NCI-H82 (cell line): ENCODE results near the gene C20orf173.

ENCODE experiments used
- DNase-seq: peaks from one replicate; lab custom pipeline; 2025; lab: John Stamatoyannopoulos, UW

C20orf173 gene, protein sequence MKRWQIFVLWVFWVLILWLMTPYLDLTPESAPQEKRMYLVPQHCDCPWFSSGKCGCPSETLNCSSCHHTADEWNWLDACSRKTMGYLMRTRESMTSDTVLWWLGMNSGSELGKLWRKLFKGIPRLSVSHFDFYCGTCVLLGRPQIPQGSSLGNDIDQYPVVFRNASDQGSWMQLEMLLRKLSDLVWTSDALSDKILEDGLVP

DNA sequence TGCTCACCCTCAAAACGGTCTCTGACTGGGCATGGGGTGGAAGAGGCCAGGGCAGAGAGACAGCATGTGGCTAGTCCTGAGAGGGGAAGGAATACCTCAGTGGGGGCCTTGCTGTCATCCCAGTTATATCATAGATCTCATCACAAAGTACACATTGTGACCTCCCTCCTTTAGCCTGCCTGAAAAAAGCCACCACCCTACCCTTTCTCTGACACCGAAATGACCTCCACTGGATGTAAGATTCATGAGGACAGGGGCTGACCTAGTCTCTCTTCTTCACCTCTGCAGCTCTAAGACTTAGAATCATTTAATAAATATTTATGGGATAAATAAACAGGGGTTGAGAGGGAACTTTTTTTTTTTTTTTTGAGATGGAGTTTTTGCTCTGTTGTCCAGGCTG, at the start of gene C20orf173:
Gene C20orf173 (minus strand): TSS at position 101 of the 400 bp plus-strand sequence. CDS start 279 bp downstream, outside the sequence.
- no peak for DNase-seq

DNA sequence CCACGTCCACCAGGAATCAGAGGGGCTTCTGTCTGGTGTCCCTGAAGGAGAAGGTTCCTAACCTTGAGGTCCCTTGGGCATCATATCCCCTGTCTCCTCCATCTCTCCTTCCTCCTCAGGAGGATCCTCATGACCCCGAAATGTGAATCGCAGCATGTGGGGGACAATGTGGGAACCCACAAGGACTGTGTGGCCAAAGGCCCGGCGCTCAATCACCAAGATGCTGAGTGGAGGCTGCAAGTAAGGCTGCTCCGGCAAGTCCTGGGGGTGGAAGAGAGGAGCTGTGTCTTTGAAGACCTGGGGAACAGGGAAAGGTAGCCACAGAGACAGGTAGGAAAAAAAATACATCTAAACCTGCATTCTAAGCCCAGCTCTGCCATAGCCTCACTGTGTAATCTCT, 49.7 kb upstream of the C20orf173 start:
- no peak for DNase-seq

DNA sequence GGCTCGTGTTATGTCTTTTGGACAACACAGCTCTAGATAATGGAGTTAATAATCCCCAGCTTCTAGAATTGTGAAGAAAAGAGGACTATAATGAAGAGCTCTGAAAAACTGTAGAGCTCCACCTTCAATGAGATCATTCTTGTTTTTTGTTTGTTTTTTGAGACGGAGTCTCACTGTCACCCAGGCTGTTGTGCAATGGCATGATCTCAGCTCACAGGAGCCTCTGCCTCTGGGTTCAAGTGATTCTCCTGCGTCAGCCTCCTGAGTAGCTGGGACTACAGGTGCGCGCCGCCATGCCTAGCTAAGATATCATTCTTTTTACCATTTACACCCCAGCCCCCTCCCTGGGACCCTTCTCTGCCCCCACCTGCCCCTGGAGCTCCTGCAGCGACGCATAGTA, 49.0 kb upstream of the C20orf173 start:
- no peak for DNase-seq

DNA sequence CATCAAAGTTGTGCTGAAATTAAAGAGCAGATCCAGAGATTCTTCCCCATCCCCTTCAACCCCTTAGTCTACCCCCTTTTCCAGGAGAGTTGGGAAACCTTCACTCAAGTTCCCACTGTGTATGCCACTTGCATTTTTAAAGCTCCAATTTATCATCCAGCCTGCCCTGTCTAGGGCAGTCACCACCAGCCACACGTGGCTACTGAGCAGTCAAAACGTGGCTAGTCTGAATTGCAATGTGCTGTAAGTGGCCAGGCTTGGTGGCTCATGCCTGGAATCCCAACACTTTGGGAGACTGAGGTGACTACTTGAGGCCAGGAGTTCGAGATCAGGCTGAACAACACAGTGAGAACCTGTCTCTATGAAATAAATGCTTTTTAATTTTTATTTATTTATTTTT, 47.4 kb upstream of the C20orf173 start:
- DNase-seq = no peak

DNA sequence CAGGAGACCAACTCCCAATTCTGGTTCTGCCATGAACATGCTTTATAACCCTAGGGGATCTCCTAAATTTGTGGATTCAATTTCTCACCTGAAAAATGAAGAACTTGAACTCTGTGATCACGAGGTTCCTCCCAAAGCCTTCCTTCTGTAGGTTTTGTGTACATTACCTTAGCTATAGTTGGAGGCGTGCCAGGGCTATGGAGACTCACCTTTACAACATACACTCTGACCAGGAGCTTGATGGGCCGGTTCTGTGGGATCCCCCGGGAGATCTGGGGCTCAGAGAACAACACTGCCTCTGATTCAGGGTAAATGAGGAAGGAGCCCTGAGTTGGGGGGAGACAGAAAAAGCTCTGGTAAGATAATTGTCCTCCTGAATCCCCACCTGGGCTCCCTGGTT, 46.5 kb upstream of the C20orf173 start:
- no peak for DNase-seq

DNA sequence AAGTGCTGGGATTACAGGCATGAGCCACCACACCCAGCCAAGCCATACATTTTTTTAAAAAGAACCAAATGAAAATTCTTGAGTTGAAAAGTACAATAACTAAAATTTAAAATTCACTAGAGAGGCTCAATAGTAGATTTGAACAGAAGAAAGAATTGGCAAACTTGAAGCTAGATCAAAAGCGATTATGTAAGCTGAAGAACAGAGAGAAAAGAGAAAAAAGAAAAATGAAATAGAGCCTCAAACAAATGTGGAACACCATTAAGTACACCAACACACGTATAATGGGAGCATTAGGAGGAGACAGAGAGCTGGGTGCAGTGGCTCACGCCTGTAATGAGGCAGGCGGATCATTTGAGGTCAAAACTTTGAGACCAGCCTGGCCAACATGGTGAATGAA, 43.4 kb upstream of the C20orf173 start:
- DNase-seq = no peak

DNA sequence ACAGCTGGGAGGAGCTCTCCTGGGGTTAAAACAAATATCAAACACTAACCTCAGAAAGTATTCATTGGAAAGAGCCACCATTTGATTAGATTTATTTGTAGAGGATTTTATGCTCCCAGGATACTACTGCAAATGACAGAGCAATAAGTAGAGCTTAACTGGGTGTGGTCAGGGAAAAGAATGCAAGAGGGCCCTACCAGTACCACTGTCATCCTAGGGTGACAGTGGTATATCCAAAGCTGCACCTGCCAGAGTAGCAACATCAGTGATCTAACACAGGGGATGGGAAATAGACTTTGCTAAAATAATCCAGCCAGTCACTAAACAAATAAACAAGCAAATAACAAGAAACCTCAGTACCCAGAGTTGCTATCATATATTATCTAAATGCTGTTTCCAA, 42.1 kb upstream of the C20orf173 start:
- DNase-seq = no peak

DNA sequence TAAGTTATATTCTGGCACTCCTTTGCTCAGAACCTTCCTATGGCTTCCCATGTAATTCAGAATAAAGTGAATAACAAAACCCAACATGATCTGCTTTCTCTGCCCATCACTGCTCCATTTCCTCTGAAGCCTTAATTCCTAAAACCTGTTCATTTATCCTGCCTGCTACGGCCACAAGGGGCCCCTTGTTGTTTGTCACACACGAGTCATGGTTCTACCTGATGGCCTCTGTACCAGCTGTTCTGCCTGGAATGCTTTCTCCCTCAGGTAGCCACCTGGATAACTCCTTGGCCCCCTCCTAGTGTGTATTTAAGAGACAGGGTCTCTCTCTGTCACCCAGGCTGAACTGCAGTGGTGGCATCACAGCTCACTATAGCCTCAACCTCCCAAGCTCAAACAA, 39.2 kb upstream of the C20orf173 start:
- DNase-seq = peak; percentile 55

DNA sequence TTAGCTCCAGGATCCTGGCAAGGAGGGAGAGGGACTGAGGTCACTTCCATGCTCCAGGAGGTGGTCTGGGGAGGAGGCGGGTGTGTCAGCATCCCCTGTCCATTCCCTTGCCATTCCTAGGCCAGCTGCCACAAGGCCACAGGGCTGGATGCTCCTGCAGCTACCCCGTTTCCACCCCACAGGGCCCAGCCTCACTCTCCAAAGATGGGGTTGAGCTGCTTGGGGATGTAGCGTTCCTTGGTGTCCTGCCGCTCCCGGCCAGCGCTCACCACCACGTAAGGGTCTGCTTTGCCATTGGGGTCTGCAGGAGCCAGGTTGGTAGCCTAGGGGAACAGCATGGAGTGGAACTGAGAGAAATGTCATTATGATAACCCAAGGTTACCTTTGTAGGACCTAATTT, 35.5 kb upstream of the C20orf173 start:
- no peak for DNase-seq

DNA sequence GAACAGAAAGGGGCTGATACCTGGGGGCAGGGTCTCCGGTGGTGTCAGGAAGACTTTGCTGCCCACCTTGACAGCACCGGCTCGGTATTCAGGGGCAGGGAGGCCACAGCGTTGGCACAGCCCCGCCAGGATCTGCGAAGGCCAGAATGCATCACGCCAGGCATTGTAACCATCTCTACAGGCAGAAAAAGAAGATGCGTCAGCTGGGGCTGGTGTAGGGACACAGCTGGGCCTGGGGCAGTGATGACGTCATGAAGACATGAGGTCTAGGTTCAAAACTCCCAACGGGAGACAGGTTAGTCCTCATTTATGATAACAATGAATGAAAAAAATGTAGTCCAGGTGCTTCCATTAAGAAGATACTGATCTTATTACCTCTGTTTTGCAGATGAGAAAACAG, 34.4 kb upstream of the C20orf173 start:
- DNase-seq = no peak

DNA sequence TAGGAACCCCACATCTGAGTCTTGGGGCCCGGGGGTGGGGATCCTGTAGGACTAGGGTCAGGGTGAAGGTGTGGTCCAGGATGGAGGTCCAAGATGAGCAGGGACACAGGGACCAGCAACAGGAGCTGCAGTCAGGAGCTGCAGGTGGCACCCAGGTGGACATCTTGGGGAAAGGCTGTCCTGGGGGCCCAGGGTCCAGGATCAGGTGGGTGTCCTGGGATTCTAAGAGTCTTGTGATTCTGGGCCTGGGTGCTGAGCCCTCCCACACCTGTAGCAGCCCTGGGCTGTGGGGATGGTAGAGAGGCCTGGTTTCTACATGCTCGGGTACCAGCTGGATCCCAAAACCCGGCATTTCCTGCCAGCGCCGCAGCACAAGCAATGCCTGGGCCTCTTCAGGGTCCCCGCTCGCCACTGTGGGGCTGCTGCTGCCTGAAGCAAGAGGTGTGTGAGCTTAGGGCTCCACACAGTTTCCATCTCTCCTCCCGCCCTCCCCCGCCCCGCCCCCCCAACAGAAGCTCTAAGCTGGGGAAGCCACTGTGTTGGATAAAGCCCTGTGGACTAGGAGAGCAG, 33.2 kb upstream of the C20orf173 start:
- no peak for DNase-seq

DNA sequence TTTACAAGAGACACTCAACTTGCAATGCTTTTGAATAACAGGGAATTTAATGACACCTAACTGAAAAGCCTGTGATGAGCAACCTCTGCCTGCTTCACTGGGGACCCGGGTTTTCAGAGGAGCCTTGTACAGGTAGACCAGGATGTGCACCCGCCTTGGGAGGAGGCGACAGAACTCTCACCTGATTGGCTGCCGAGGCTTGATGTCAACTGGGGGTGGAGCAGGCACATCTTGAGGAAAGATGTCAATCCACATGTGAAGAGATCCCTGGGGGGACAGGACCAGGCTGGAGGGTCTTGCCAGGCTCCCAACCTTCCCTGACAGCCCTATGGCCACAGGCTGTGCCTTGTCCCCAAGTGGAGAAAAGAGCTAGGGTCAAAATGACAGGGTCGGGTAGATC, 32.2 kb upstream of the C20orf173 start:
- DNase-seq = no peak

DNA sequence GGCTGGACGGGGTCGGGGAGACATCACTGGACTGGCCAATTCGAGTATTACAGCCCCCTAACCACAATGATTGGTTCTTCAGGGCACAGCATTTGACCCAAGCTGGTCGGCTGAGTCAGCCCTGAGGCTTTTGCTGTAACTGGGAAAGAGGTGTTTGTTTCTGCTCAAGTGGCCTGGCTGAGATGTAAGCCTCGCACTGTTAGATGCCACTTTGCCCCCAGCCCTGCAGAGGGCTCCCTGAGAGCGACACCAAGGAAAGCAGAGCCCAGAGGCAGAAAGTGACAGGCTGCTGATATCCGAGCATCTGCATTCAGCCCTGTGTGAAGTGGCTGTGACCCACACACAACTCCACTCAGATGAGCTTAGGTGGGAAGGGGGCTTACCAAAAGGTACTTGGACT, 31.8 kb upstream of the C20orf173 start:
- peak; percentile 69 for DNase-seq

DNA sequence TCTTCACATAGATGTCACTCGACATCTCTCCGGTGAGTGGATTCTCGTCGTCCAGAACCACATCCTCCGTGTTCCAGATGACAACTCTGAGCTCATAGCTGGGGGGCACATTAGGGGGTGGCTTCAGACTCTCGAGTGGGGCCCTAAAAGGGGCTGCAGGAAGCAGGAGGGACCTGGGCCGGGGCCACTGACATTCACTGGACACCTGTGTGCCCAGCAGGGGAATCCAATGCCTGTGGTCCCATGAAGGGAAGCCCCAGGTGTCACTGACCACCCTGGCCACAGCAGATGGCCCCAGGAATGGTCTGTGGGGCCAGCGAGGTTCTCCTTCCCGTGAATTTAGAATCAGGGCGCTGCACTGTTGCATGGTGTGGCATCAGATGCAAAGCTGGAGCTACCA, 31.1 kb upstream of the C20orf173 start:
- no peak for DNase-seq

DNA sequence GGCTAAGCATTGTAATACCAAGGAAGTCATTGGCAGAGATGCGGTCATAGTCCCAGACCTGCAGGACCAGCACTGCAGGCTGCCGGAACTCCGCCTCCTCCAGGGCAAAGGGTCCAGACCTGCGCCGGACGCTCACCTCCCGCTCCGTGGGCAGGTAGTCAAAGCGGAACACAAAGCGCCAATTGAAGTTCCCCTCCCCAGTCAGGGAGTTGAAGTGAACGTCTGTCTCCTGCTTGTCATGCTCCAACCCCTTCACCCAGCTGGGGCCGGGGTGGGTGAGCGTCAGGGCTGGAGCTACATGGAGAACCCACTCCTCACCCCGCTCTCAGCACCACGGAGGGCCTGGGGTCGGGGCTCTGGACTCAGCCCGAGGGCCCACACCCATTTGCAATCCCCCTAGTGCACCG, 30.7 kb upstream of the C20orf173 start:
- DNase-seq = no peak

DNA sequence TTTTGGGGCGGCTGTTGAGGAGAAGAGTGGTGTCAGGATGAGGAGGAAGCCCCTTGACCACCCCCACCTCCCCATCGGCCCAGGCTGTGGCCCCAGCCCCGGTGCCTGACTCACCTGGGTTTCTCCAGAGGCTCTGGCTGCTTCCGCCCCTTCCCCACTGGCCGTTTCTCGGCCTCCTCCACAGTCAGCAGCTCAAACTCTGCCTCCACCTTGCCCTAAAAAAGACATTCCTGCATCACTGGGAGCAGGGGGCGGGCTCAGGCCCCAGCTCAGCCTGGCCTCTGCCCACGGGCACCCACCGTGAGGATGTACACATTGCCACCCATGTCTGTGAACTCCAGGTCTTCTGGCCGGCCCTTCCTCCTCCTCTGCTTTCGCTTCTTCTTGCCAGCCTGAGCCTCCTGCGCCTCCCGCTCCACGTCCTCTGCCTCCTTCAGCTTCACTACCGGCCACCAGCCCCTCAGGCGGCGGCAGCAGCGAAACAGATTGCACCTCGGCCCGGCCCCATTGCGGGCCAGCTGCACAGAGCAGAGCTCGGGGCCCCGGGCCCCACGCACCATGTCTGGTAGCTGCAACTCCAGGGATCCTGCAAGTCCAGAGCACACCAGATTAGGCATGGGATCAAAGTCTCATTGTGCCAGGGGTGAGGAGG, 29.7 kb upstream of the C20orf173 start:
- no peak for DNase-seq

DNA sequence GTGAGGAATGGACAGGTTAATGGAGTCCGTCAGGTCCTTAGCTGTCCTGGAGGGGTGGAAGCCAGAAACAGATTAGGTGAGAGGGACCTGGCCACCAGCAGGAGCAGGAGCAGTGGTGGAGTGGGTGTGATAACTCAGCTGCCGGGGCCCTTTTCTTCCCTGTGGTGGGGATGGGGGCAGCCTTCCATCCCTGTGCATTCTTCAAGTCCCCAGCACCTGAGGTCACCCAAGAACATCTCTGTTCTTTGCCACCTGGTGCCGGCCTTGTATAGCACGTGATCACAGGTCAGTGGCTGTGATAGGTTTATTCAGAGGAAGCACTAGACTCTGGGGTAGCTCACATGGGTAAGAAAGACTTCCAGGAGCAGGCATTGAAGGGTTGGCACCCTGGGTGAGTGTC, 29.0 kb upstream of the C20orf173 start:
- DNase-seq = no peak

DNA sequence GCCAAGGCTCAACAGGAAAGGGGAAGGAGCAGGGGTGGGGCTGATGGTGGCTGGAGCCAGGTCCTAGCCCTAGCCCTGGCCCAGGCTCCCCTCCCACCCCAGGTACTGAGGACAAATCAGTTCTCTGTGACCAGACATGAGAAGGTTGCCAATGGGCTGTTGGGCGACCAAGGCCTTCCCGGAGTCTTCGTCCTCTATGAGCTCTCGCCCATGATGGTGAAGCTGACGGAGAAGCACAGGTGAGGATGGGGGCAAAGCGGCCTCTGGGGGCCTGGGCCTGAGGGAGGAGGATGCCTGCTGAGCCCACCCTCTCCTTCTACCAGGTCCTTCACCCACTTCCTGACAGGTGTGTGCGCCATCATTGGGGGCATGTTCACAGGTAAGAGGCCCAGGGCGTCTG, 27.4 kb upstream of the C20orf173 start:
- DNase-seq = no peak

DNA sequence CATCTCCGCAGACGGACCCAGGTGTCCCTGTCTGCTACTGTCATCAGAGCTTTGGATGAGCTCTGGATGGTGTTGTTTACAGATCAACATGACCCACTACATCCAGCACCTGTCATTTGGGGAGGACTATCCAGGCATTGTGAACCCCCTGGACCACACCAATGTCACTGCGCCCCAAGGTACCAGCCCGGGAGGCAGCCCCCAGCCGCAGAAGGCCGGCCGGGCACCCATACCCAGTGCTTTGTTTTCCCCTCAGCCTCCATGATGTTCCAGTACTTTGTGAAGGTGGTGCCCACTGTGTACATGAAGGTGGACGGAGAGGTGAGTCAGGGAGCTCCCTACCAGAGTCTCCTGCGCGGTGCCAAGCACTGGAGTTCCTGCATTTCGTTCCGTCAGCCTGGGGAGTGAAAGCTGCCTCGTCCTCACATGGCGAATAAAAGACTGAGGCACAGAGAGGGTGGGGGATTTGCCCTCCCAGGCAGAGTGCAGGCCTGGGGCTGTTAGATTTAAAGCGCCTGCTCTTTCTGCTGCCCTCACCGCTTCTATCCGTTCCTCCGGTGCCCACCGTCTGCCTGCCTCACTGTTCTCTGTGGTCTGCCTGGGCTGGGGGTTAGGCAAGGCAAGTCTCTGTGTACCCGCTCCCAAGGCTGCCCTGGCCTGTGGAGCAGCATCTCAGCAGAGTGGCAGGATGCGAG, 26.6 kb upstream of the C20orf173 start:
- no peak for DNase-seq

DNA sequence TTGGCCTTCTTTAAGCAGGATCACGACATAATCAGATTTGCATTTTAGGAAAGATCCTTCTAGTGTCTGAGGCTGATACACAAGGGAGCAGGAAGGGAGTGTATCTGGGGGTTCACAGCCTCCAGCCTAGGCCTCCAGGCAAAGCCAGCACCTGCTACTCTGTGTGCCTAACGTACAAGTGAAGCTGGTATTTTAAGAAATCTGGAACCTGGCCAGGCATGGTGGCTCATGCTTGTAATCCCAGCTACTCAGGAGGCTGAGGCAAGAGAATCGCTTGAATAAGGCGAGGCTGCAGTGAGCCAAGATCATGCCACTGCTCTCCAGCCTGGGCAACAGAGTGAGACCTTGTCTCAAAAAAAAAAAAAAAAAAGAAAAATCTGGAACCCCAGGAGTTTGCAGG, 26.0 kb upstream of the C20orf173 start:
- DNase-seq = peak; percentile 57

DNA sequence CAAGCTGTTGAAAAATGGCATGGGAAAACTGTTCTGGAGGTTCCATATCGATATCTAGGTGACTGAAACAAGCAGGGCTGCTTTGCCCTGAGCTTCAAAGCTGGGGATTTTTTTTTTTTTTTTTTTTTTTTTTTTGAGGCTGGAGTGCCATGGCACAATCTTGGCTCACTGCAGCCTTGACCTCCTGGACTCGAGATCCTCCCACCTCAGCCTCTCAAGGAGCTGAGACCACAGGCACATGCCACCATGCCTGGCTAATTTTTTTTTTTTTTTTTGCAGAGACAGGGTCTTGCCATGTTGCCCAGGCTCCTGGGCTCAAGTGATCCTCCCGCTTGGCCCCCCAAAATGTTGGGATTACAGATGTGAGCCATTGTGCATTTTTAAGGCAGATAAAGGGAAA, 23.5 kb upstream of the C20orf173 start:
- DNase-seq = no peak

DNA sequence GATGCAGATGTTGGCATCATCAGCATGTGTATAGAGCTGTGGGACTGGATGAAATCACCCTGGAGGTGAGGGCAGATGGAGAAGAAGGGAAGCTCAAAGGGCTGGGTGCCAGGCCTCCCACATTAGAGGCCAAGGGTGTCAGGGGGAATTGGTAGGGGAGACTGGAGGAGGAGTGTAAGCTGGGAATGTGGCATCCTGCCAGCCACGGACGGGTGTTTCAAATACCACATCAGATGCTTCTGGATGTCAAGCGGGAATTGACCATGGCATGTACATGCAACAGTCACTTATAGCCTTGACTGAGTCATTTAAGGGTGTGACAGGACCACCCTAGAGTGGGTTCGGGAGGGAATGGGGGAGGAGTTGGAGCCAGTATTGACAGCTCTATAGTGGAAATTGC, 22.1 kb upstream of the C20orf173 start:
- no peak for DNase-seq

DNA sequence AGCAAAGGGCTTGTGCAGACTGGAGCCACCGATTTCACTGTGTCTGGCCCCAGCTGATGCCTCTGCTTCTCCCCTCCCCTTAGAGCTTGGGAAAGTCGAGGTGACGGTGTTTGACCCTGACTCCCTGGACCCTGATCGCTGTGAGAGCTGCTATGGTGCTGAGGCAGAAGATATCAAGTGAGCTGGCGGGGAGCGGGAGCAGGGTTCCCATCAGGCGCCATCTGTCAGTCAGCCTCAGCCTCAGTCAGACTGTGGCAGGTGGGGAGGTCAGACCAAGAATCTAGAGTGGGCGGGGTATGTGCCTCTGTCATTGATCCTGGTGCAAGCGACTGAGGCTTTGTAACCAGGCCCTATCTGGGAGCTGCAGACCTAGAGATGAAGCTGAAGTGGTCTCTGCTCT, 17.9 kb upstream of the C20orf173 start:
- peak; percentile 97 for DNase-seq
